ENCODE data around the gene TMEM243.
A peak's percentile ranks its signal among the peaks of the same experiment; 100 is the strongest.
"Not testable (repeated sequence)": the region's sequence is repeated elsewhere in the genome, so short reads cannot be mapped to it uniquely, and the experiment has no call there.

TMEM243 gene

GRCh38 chr7:87209295-87209924 is 10.1 kb downstream of the TMEM243 start:
- no peak overlapping the region for H2AK5ac ChIP-seq (ENCODE audit: low read length)
- H2BK15ac ChIP-seq (replicated peaks; ENCODE audit: low read depth), result no peak overlapping the region
- no peaks in the 10 kb centered on the region for H3K27me3 ChIP-seq (ENCODE audit: insufficient read depth, low read length, poor library complexity)
- H3K4ac ChIP-seq (ENCODE audit: low read depth, low read length), result no peak overlapping the region
- no peak overlapping the region for H3K4me2 ChIP-seq (ENCODE audit: low read length)
- H2BK5ac ChIP-seq (ENCODE audit: low read length), result no peak overlapping the region
- no peak overlapping the region for H4K8ac ChIP-seq (ENCODE audit: low read depth, low read length)
- no peak overlapping the region for H3K9ac ChIP-seq (ENCODE audit: low read length)
- H3K79me1 ChIP-seq (ENCODE audit: low read length), result peaks cover 42% of the 10 kb centered on the region
- H2BK120ac ChIP-seq (ENCODE audit: low read depth, low read length), result no peak overlapping the region
- H3K4me3 ChIP-seq (ENCODE audit: low read length), result no peak overlapping the region
- WGBS (ENCODE audit: extremely low coverage, insufficient coverage, low lambda C conversion rate), result no CpG with 5 or more reads among the region's 18 CpGs
- peaks cover 3% of the 10 kb centered on the region for H3K36me3 ChIP-seq (ENCODE audit: control insufficient read depth, insufficient read depth, low read length)
- peaks cover 3% of the 10 kb centered on the region for H3K4me1 ChIP-seq (ENCODE audit: control insufficient read depth, low read depth, low read length)
- H3K23ac ChIP-seq (ENCODE audit: low read length), result no peak overlapping the region
- H3K56ac ChIP-seq (ENCODE audit: low read length), result no peak overlapping the region
- peaks cover 66% of the 10 kb centered on the region for H3K79me2 ChIP-seq (ENCODE audit: control insufficient read depth, insufficient read depth, low read length)
- H3K18ac ChIP-seq (ENCODE audit: low read length), result no peak overlapping the region
- H4K5ac ChIP-seq (ENCODE audit: low read length), result no peak overlapping the region
- no peak overlapping the region for H3K27ac ChIP-seq (ENCODE audit: low read depth, low read length)
- DNase-seq, result no peak

GRCh38 chr7:87206361-87206760 is 13.2 kb downstream of the TMEM243 start:
- H3K79me1 ChIP-seq (ENCODE audit: low read length), result peaks cover 30% of the 10 kb centered on the region
- no peaks in the 10 kb centered on the region for H3K36me3 ChIP-seq (ENCODE audit: control insufficient read depth, insufficient read depth, low read length)
- H3K56ac ChIP-seq (ENCODE audit: low read length), result no peak overlapping the region
- no peak overlapping the region for H3K4ac ChIP-seq (ENCODE audit: low read depth, low read length)
- H2BK15ac ChIP-seq (replicated peaks; ENCODE audit: low read depth), result no peak overlapping the region
- no peaks in the 10 kb centered on the region for H3K4me1 ChIP-seq (ENCODE audit: control insufficient read depth, low read depth, low read length)
- no peak overlapping the region for H3K18ac ChIP-seq (ENCODE audit: low read length)
- H3K27me3 ChIP-seq (ENCODE audit: insufficient read depth, low read length, poor library complexity), result no peaks in the 10 kb centered on the region
- H3K23ac ChIP-seq (ENCODE audit: low read length), result no peak overlapping the region
- H3K9ac ChIP-seq (ENCODE audit: low read length), result no peak overlapping the region
- no peak overlapping the region for H2BK5ac ChIP-seq (ENCODE audit: low read length)
- H4K5ac ChIP-seq (ENCODE audit: low read length), result no peak overlapping the region
- H2AK5ac ChIP-seq (ENCODE audit: low read length), result no peak overlapping the region
- DNase-seq, result no peak
- peaks cover 54% of the 10 kb centered on the region for H3K79me2 ChIP-seq (ENCODE audit: control insufficient read depth, insufficient read depth, low read length)
- H3K27ac ChIP-seq (ENCODE audit: low read depth, low read length), result no peak overlapping the region
- H3K4me3 ChIP-seq (ENCODE audit: low read length), result no peak overlapping the region
- WGBS (ENCODE audit: extremely low coverage, insufficient coverage, low lambda C conversion rate), result no CpG with 5 or more reads among the region's 1 CpG
- no peak overlapping the region for H4K8ac ChIP-seq (ENCODE audit: low read depth, low read length)
- no peak overlapping the region for H2BK120ac ChIP-seq (ENCODE audit: low read depth, low read length)
- no peak overlapping the region for H3K4me2 ChIP-seq (ENCODE audit: low read length)

- not testable (repeated sequence) for H3K56ac ChIP-seq (ENCODE audit: low read length); H3K4me3 ChIP-seq (ENCODE audit: low read length); H4K5ac ChIP-seq (ENCODE audit: low read length); H4K8ac ChIP-seq (ENCODE audit: low read depth, low read length); H3K36me3 ChIP-seq (ENCODE audit: control insufficient read depth, insufficient read depth, low read length); H3K27me3 ChIP-seq (ENCODE audit: insufficient read depth, low read length, poor library complexity); H3K9ac ChIP-seq (ENCODE audit: low read length); H2BK15ac ChIP-seq (replicated peaks; ENCODE audit: low read depth); H3K4me2 ChIP-seq (ENCODE audit: low read length); H2AK5ac ChIP-seq (ENCODE audit: low read length); H3K23ac ChIP-seq (ENCODE audit: low read length); H3K4ac ChIP-seq (ENCODE audit: low read depth, low read length); H3K4me1 ChIP-seq (ENCODE audit: control insufficient read depth, low read depth, low read length); H3K18ac ChIP-seq (ENCODE audit: low read length); H2BK120ac ChIP-seq (ENCODE audit: low read depth, low read length); H2BK5ac ChIP-seq (ENCODE audit: low read length); H3K27ac ChIP-seq (ENCODE audit: low read depth, low read length); DNase-seq
- Histone ChIP-seq H3K79me1 (ENCODE audit: low read length) (peaks cover 24% of the 10 kb centered on the region), H3K79me2 (ENCODE audit: control insufficient read depth, insufficient read depth, low read length) (peaks cover 47% of the 10 kb centered on the region)
- no CpG with 5 or more reads among the region's 3 CpGs for WGBS (ENCODE audit: extremely low coverage, insufficient coverage, low lambda C conversion rate)
Measured at GRCh38 chr7:87205701-87206100, 13.8 kb downstream of the TMEM243 start.

GRCh38 chr7:87204933-87205332 is 14.6 kb downstream of the TMEM243 start:
- Histone ChIP-seq H3K23ac (ENCODE audit: low read length) (no peak overlapping the region), H2BK120ac (ENCODE audit: low read depth, low read length) (no peak overlapping the region), H3K18ac (ENCODE audit: low read length) (no peak overlapping the region), H3K27me3 (ENCODE audit: insufficient read depth, low read length, poor library complexity) (no peaks in the 10 kb centered on the region), H3K79me1 (ENCODE audit: low read length) (peaks cover 26% of the 10 kb centered on the region), H4K8ac (ENCODE audit: low read depth, low read length) (no peak overlapping the region), H2AK5ac (ENCODE audit: low read length) (no peak overlapping the region), H2BK5ac (ENCODE audit: low read length) (no peak overlapping the region), H3K4me3 (ENCODE audit: low read length) (no peak overlapping the region), H2BK15ac (replicated peaks; ENCODE audit: low read depth) (no peak overlapping the region), H3K56ac (ENCODE audit: low read length) (no peak overlapping the region), H4K5ac (ENCODE audit: low read length) (no peak overlapping the region), H3K4me2 (ENCODE audit: low read length) (no peak overlapping the region), H3K4me1 (ENCODE audit: control insufficient read depth, low read depth, low read length) (no peaks in the 10 kb centered on the region), H3K4ac (ENCODE audit: low read depth, low read length) (no peak overlapping the region), H3K36me3 (ENCODE audit: control insufficient read depth, insufficient read depth, low read length) (no peaks in the 10 kb centered on the region), H3K27ac (ENCODE audit: low read depth, low read length) (no peak overlapping the region), H3K9ac (ENCODE audit: low read length) (no peak overlapping the region), H3K79me2 (ENCODE audit: control insufficient read depth, insufficient read depth, low read length) (peaks cover 48% of the 10 kb centered on the region)
- DNase-seq, result peak; percentile 54
- no CpG with 5 or more reads among the region's 3 CpGs for WGBS (ENCODE audit: extremely low coverage, insufficient coverage, low lambda C conversion rate)

GRCh38 chr7:87203929-87204328 is 15.6 kb downstream of the TMEM243 start:
- H3K4me3 ChIP-seq (ENCODE audit: low read length); H3K4me1 ChIP-seq (ENCODE audit: control insufficient read depth, low read depth, low read length); H3K4ac ChIP-seq (ENCODE audit: low read depth, low read length); H3K27me3 ChIP-seq (ENCODE audit: insufficient read depth, low read length, poor library complexity); H3K23ac ChIP-seq (ENCODE audit: low read length); H3K9ac ChIP-seq (ENCODE audit: low read length); H3K18ac ChIP-seq (ENCODE audit: low read length); H2BK5ac ChIP-seq (ENCODE audit: low read length); H4K8ac ChIP-seq (ENCODE audit: low read depth, low read length); H2BK120ac ChIP-seq (ENCODE audit: low read depth, low read length); H2AK5ac ChIP-seq (ENCODE audit: low read length); H4K5ac ChIP-seq (ENCODE audit: low read length); H3K36me3 ChIP-seq (ENCODE audit: control insufficient read depth, insufficient read depth, low read length); DNase-seq; H2BK15ac ChIP-seq (replicated peaks; ENCODE audit: low read depth); H3K27ac ChIP-seq (ENCODE audit: low read depth, low read length); H3K4me2 ChIP-seq (ENCODE audit: low read length); H3K56ac ChIP-seq (ENCODE audit: low read length): not testable (repeated sequence)
- Histone ChIP-seq H3K79me2 (ENCODE audit: control insufficient read depth, insufficient read depth, low read length) (peaks cover 47% of the 10 kb centered on the region), H3K79me1 (ENCODE audit: low read length) (peaks cover 24% of the 10 kb centered on the region)
- no CpG with 5 or more reads among the region's 4 CpGs for WGBS (ENCODE audit: extremely low coverage, insufficient coverage, low lambda C conversion rate)

- Histone ChIP-seq H3K4me3 (ENCODE audit: low read length) (no peak overlapping the region), H2BK15ac (replicated peaks; ENCODE audit: low read depth) (no peak overlapping the region), H3K27me3 (ENCODE audit: insufficient read depth, low read length, poor library complexity) (no peaks in the 10 kb centered on the region), H3K4me1 (ENCODE audit: control insufficient read depth, low read depth, low read length) (no peaks in the 10 kb centered on the region), H4K5ac (ENCODE audit: low read length) (no peak overlapping the region), H3K23ac (ENCODE audit: low read length) (no peak overlapping the region), H3K9ac (ENCODE audit: low read length) (no peak overlapping the region), H2BK5ac (ENCODE audit: low read length) (no peak overlapping the region), H3K36me3 (ENCODE audit: control insufficient read depth, insufficient read depth, low read length) (no peaks in the 10 kb centered on the region), H3K4ac (ENCODE audit: low read depth, low read length) (no peak overlapping the region), H3K56ac (ENCODE audit: low read length) (no peak overlapping the region), H4K8ac (ENCODE audit: low read depth, low read length) (no peak overlapping the region), H3K18ac (ENCODE audit: low read length) (no peak overlapping the region), H2AK5ac (ENCODE audit: low read length) (no peak overlapping the region), H2BK120ac (ENCODE audit: low read depth, low read length) (no peak overlapping the region), H3K79me2 (ENCODE audit: control insufficient read depth, insufficient read depth, low read length) (peaks cover 38% of the 10 kb centered on the region), H3K27ac (ENCODE audit: low read depth, low read length) (no peak overlapping the region), H3K4me2 (ENCODE audit: low read length) (no peak overlapping the region), H3K79me1 (ENCODE audit: low read length) (peaks cover 17% of the 10 kb centered on the region)
- no peak for DNase-seq
- WGBS (ENCODE audit: extremely low coverage, insufficient coverage, low lambda C conversion rate), result no CpG with 5 or more reads among the region's 2 CpGs
Measured at GRCh38 chr7:87202705-87203104, 16.8 kb downstream of the TMEM243 start.
